ENCODE data around the gene SPTB. TPM values are rescaled to one million over a fixed set of nuclear protein-coding genes. Genes with fewer than 3 reads are reported as not detected.

Gene SPTB
- total RNA-seq, 1 donor from 2014 or later: 8.9 TPM

- no peak overlapping the region for H3K27ac Mint-ChIP-seq
- H3K9me3 Mint-ChIP-seq: no peaks in the 10 kb centered on the region
- H3K27me3 Mint-ChIP-seq (ENCODE audit: low read depth): no peaks in the 10 kb centered on the region
- H3K4me3 Mint-ChIP-seq: no peak overlapping the region
- no peaks in the 10 kb centered on the region for H3K4me1 Mint-ChIP-seq
- DNase-seq (ENCODE audit: low spot score in 2 of 2, unreplicated experiment in 2 of 2): no peak
- peaks cover 4% of the 10 kb centered on the region for H3K36me3 Mint-ChIP-seq
- TF ChIP-seq CTCF (IDR thresholded peaks at IDR 0.05; ENCODE audit: unreplicated experiment): peak; percentile 37
Observed at GRCh38 chr14:64800000-64800399, 79.7 kb downstream of the SPTB start.

DNA sequence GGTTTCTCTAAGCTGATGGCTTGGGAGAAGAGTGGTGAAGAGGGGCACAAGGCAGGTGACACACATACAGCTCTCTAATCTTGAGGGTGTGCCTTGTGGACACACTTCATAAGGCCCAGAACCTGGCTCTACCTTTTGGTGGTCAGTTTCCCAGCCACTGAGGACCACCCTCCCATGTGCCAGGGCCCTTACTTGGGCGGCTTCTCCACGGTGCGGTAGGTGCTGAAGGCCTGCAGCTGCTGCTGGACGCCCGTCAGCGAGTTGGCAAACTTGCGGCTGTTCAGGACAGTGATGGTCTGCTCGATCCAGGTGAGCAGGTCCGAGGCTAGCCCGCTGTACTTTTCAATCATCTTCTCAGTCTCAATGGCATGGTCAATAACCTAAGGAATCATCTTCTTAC lies 80.2 kb downstream of the SPTB start:
- Mint-ChIP-seq H3K27ac (no peak overlapping the region), H3K4me3 (no peak overlapping the region), H3K36me3 (peaks cover 4% of the 10 kb centered on the region), H3K27me3 (ENCODE audit: low read depth) (no peaks in the 10 kb centered on the region), H3K4me1 (no peaks in the 10 kb centered on the region), H3K9me3 (no peaks in the 10 kb centered on the region)
- TF ChIP-seq CTCF (IDR thresholded peaks at IDR 0.05; ENCODE audit: unreplicated experiment): no peak
- no peak for DNase-seq (ENCODE audit: low spot score in 2 of 2, unreplicated experiment in 2 of 2)

- H3K4me3 Mint-ChIP-seq: no peak overlapping the region
- H3K27me3 Mint-ChIP-seq (ENCODE audit: low read depth): no peaks in the 10 kb centered on the region
- H3K36me3 Mint-ChIP-seq: peaks cover 4% of the 10 kb centered on the region
- H3K27ac Mint-ChIP-seq: no peak overlapping the region
- no peaks in the 10 kb centered on the region for H3K9me3 Mint-ChIP-seq
- TF ChIP-seq CTCF (IDR thresholded peaks at IDR 0.05; ENCODE audit: unreplicated experiment): no peak
- no peaks in the 10 kb centered on the region for H3K4me1 Mint-ChIP-seq
- no peak for DNase-seq (ENCODE audit: low spot score in 2 of 2, unreplicated experiment in 2 of 2)
Observed at GRCh38 chr14:64796369-64796768, 83.3 kb downstream of the SPTB start.

- no peak overlapping the region for H3K4me3 Mint-ChIP-seq
- no peak overlapping the region for H3K27ac Mint-ChIP-seq
- DNase-seq (ENCODE audit: low spot score in 2 of 2, unreplicated experiment in 2 of 2): no peak
- H3K4me1 Mint-ChIP-seq: no peaks in the 10 kb centered on the region
- no peaks in the 10 kb centered on the region for H3K9me3 Mint-ChIP-seq
- TF ChIP-seq CTCF (IDR thresholded peaks at IDR 0.05; ENCODE audit: unreplicated experiment): no peak
- no peaks in the 10 kb centered on the region for H3K27me3 Mint-ChIP-seq (ENCODE audit: low read depth)
- peaks cover 4% of the 10 kb centered on the region for H3K36me3 Mint-ChIP-seq
Observed at GRCh38 chr14:64795921-64796320, 83.8 kb downstream of the SPTB start.

- H3K36me3 Mint-ChIP-seq: peaks cover 4% of the 10 kb centered on the region
- no peak overlapping the region for H3K4me3 Mint-ChIP-seq
- H3K27me3 Mint-ChIP-seq (ENCODE audit: low read depth): no peaks in the 10 kb centered on the region
- TF ChIP-seq CTCF (IDR thresholded peaks at IDR 0.05; ENCODE audit: unreplicated experiment): no peak
- peaks cover 4% of the 10 kb centered on the region for H3K4me1 Mint-ChIP-seq
- DNase-seq (ENCODE audit: low spot score in 2 of 2, unreplicated experiment in 2 of 2): no peak
- H3K27ac Mint-ChIP-seq: no peak overlapping the region
- no peaks in the 10 kb centered on the region for H3K9me3 Mint-ChIP-seq
Observed at GRCh38 chr14:64795211-64795610, 84.5 kb downstream of the SPTB start.
